Type B pancreatic cell (in vitro differentiated cells): ENCODE results near the gene CR1. TPM values are rescaled to one million over a fixed set of nuclear protein-coding genes. Genes with fewer than 3 reads are reported as not detected.
"Not testable (repeated sequence)": the region's sequence is repeated elsewhere in the genome, so short reads cannot be mapped to it uniquely, and the experiment has no call there.

Experiments
- DNase-seq: peaks from one replicate; pipeline ENCODE4 v3.0.0; 2021; ENCODE audit warnings: mixed read lengths; ENCODE audit not compliant: unreplicated experiment; ENCODE audit errors: extremely low spot score
- H3K27ac Mint-ChIP-seq: 2 replicates; pipeline ENCODE4 v1.8.0; 2021; ENCODE audit warnings: mild to moderate bottlenecking, mixed read lengths
- H3K27me3 Mint-ChIP-seq: 2 replicates; pipeline ENCODE4 v1.8.0; 2021; ENCODE audit warnings: mixed read lengths
- H3K36me3 Mint-ChIP-seq: 2 replicates; pipeline ENCODE4 v1.8.0; 2021; ENCODE audit warnings: mixed read lengths
- H3K4me1 Mint-ChIP-seq: one replicate; pipeline ENCODE4 v1.8.0; 2021; ENCODE audit warnings: mixed read lengths; ENCODE audit not compliant: unreplicated experiment
- H3K4me3 Mint-ChIP-seq: 2 replicates; pipeline ENCODE4 v1.8.0; 2021; ENCODE audit warnings: mild to moderate bottlenecking, mixed read lengths
- H3K9me3 Mint-ChIP-seq: 2 replicates; pipeline ENCODE4 v1.8.0; 2021; ENCODE audit warnings: mixed read lengths
- total RNA-seq: library from RNA; stranded (reverse); gene quantifications from 2 replicates; pipeline ENCODE4 v1.2.1, GENCODE V29; 2021; ENCODE audit warnings: low replicate concordance
- TF ChIP-seq, protein P1 (sequence below): fragments of 200-600 bp; sonication (generic); conservative IDR thresholded peaks from 2 replicates; pipeline ENCODE4 v1.5.0; 2021; ENCODE audit warnings: antibody characterized with exemption, mild to moderate bottlenecking

CR1 gene
- total RNA-seq, 1 donor from 2014 or later: 0.56 TPM

GRCh38 chr1:207519505-207520399 is 23.8 kb downstream of the CR1 start:
- Mint-ChIP-seq H3K4me1 (no peaks in the 10 kb centered on the region), H3K4me3 (no peak overlapping the region), H3K36me3 (no peaks in the 10 kb centered on the region), H3K27me3 (peaks cover 10% of the 10 kb centered on the region), H3K9me3 (no peaks in the 10 kb centered on the region), H3K27ac (no peak overlapping the region)
- TF ChIP-seq, protein P1, sequence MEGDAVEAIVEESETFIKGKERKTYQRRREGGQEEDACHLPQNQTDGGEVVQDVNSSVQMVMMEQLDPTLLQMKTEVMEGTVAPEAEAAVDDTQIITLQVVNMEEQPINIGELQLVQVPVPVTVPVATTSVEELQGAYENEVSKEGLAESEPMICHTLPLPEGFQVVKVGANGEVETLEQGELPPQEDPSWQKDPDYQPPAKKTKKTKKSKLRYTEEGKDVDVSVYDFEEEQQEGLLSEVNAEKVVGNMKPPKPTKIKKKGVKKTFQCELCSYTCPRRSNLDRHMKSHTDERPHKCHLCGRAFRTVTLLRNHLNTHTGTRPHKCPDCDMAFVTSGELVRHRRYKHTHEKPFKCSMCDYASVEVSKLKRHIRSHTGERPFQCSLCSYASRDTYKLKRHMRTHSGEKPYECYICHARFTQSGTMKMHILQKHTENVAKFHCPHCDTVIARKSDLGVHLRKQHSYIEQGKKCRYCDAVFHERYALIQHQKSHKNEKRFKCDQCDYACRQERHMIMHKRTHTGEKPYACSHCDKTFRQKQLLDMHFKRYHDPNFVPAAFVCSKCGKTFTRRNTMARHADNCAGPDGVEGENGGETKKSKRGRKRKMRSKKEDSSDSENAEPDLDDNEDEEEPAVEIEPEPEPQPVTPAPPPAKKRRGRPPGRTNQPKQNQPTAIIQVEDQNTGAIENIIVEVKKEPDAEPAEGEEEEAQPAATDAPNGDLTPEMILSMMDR: no peak
- no peak for DNase-seq

DNA sequence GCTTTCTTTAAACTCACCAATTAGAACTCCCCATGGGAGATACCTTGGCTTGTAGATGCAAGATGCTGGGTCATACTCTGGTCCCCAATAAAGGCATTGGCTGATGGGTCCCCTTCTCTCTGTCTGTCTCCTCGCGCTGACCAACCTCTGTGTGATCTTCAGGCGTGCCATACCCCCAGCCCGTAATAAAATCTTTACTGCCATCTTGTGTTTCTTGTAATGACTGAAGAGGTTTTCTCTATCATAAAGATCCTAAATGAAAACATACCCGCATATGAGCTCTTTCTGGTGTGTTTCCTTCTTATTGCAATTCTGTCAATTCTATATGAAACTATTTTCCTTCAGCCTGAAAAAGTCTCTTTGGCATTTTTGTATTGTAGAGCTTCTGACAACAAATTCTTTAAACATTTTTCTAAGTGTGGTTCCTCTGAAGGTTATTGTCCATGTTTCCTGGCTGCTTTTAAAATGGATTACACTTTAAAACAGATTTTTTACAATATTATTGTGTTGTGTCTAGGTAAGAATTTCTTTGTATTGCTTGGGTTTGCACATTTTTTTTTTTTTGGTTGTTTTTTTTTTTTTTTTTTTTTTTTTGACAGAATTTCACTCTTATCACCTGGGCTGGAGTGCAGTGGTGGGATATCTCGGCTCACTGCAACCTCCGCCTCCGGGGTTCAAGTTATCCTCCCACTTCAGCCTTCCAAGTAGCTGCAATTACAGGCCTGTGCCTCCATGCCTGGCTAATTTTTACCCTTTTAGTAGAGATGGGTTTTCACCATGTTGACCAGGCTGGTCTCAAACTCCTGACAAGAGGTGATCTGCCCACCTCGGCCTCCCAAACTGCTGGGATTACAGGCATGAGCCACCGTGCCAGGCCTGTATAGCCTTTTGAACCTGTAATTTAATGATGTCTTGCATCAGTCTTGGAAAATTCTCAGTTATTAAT is 24.7 kb downstream of the CR1 start:
- not testable (repeated sequence) for H3K4me3 Mint-ChIP-seq, H3K27ac Mint-ChIP-seq, H3K36me3 Mint-ChIP-seq, H3K4me1 Mint-ChIP-seq, H3K9me3 Mint-ChIP-seq, DNase-seq
- H3K27me3 Mint-ChIP-seq: peaks cover 13% of the 10 kb centered on the region

- not testable (repeated sequence) for H3K36me3 Mint-ChIP-seq, H3K9me3 Mint-ChIP-seq, DNase-seq, H3K4me1 Mint-ChIP-seq, H3K27ac Mint-ChIP-seq, H3K4me3 Mint-ChIP-seq
- H3K27me3 Mint-ChIP-seq: peaks cover 12% of the 10 kb centered on the region
Measured at GRCh38 chr1:207525239-207525638, 29.3 kb downstream of the CR1 start.

DNA sequence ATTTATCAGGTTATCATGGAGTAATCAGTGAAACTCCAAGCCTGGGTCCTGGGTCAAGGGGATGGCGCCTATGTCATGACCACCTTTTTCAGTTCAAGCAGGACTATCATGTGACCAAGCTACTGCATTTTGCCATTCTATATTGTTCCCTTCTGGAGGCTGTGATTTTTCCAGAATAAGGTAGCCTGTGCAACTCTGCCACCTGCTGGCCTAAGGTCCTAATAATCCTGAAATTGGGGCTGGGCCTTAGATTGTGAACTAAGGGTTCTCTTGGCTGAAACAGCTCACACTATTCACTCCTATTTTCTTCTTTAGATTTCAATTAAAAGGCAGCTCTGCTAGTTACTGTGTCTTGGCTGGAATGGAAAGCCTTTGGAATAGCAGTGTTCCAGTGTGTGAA is 32.4 kb downstream of the CR1 start:
- H3K9me3 Mint-ChIP-seq, H3K4me3 Mint-ChIP-seq, H3K27me3 Mint-ChIP-seq, H3K4me1 Mint-ChIP-seq, DNase-seq, H3K36me3 Mint-ChIP-seq, H3K27ac Mint-ChIP-seq: not testable (repeated sequence)

- H3K27me3 Mint-ChIP-seq, DNase-seq, H3K4me3 Mint-ChIP-seq, H3K4me1 Mint-ChIP-seq, H3K27ac Mint-ChIP-seq, H3K9me3 Mint-ChIP-seq, H3K36me3 Mint-ChIP-seq: not testable (repeated sequence)
Measured at GRCh38 chr1:207536263-207536662, 40.3 kb downstream of the CR1 start.

DNA sequence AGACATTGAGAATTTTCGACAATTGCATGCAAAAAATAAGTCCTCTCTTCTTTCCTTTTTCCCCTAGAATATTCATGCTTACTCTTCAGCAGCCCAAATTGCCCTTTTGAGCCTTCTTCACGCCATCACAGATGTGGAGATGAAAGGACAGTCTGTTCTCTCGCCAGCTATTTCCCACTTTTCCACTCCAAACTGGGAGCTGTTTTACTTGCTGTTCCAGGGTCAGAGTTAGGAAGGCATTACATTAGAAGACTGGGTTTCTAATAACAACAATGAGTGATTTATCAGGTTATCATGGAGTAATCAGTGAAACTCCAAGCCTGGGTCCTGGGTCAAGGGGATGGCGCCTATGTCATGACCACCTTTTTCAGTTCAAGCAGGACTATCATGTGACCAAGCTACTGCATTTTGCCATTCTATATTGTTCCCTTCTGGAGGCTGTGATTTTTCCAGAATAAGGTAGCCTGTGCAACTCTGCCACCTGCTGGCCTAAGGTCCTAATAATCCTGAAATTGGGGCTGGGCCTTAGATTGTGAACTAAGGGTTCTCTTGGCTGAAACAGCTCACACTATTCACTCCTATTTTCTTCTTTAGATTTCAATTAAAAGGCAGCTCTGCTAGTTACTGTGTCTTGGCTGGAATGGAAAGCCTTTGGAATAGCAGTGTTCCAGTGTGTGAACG is 50.9 kb downstream of the CR1 start:
- not testable (repeated sequence) for DNase-seq

DNA sequence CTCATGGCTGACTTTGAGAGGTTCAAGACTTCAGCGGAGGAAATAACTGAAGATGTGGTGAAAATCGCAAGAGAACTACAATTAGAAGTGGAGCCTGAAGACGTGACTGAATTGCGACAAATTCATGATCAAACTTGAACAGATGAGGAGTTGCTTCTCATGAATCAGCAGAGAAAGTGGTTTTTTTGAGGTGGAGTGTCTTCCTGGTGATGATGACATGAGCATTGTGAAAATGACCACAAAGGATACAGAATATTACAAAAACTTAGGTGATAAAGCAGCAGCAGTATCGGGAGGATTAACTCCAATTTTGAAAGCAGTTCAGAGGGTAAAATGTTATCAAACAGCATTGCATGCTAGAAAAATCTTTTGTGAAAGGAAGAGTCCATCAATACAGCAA is 58.9 kb downstream of the CR1 start:
- H3K36me3 Mint-ChIP-seq, H3K4me3 Mint-ChIP-seq, H3K9me3 Mint-ChIP-seq, H3K27ac Mint-ChIP-seq, H3K4me1 Mint-ChIP-seq, DNase-seq, H3K27me3 Mint-ChIP-seq: not testable (repeated sequence)

More for the DNA sequence above, 50.9 kb downstream of the CR1 start:
- H3K27me3 Mint-ChIP-seq, H3K36me3 Mint-ChIP-seq, H3K9me3 Mint-ChIP-seq, H3K27ac Mint-ChIP-seq, H3K4me1 Mint-ChIP-seq, H3K4me3 Mint-ChIP-seq: not testable (repeated sequence)

DNA sequence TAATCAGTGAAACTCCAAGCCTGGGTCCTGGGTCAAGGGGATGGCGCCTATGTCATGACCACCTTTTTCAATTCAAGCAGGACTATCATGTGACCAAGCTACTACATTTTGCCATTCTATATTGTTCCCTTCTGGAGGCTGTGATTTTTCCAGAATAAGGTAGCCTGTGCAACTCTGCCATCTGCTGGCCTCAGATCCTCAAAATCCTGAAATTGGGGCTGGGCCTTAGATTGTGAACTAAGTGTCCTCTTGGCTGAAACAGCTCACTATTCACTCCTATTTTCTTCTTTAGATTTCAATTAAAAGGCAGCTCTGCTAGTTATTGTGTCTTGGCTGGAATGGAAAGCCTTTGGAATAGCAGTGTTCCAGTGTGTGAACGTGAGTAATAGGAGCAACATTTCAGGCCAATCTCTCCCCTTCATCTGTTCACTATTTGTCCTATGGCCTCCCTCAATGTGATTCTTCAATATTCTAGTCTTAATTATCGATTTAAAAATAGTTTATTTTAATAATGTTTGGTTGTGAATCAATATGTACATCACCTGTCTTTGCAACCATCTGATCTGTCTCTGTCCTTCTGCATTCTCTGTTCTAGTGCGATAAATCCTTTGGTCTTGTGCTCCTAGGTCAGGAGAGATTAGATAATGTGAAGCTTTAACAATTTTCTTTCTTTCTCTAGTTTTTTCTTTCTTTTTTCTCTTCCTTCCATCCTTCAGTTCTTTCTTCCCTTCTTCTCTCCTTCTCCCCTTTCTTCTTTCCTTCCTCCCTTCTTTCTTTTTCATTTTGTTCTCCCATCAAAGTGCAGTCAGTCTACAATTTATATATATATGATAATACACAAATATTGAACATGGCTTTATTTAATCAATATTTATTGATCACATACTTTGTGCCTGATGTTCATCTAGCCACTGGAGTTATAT is 69.8 kb downstream of the CR1 start:
- no peak overlapping the region for H3K4me3 Mint-ChIP-seq
- TF ChIP-seq, protein P1: peak; percentile 61
- DNase-seq: no peak
- no peaks in the 10 kb centered on the region for H3K36me3 Mint-ChIP-seq
- H3K4me1 Mint-ChIP-seq: no peaks in the 10 kb centered on the region
- H3K9me3 Mint-ChIP-seq: no peaks in the 10 kb centered on the region
- H3K27me3 Mint-ChIP-seq: no peaks in the 10 kb centered on the region
- H3K27ac Mint-ChIP-seq: no peak overlapping the region

- not testable (repeated sequence) for H3K4me1 Mint-ChIP-seq, H3K9me3 Mint-ChIP-seq, H3K27ac Mint-ChIP-seq, H3K4me3 Mint-ChIP-seq, DNase-seq, H3K36me3 Mint-ChIP-seq, H3K27me3 Mint-ChIP-seq
Measured at GRCh38 chr1:207571926-207572325, 76.0 kb downstream of the CR1 start.

DNA sequence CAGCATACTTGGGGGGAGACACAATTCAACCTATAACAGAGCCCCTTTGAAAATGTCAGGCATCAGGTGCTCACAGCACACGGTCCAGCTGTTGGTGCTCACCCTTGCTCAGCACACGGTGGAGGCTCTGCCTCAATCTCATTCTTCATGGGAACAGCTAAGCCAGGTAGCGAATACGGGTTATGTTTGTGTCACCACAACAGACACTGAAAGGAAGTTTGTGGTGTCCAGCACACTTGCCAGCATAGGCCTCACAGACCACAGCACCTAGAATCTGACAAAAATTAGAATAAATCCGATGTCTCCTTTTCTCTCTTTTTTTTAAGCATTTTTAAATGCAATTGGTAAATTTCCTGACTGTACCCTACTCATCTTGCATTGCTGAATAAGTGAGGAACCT is 77.1 kb downstream of the CR1 start:
- H3K36me3 Mint-ChIP-seq, H3K27me3 Mint-ChIP-seq, H3K9me3 Mint-ChIP-seq, H3K4me3 Mint-ChIP-seq, H3K27ac Mint-ChIP-seq, DNase-seq, H3K4me1 Mint-ChIP-seq: not testable (repeated sequence)
